Stimulated activated CD4-positive, alpha-beta T cell treated with anti-CD3 and anti-CD28 coated beads, Interleukin-4, amount 100 ng/mL, for 48 hours (primary cell): Measurements from ENCODE around the gene GSG1L.
"Not testable (repeated sequence)": the region's sequence is repeated elsewhere in the genome, so short reads cannot be mapped to it uniquely, and the experiment has no call there.

Source experiments
- DNase-seq, 2 donors: peaks; one replicate each; pipeline ENCODE4 v3.0.0-alpha.2; 2020; ENCODE audit warnings: low read depth in 2 of 2

The GSG1L gene

DNA sequence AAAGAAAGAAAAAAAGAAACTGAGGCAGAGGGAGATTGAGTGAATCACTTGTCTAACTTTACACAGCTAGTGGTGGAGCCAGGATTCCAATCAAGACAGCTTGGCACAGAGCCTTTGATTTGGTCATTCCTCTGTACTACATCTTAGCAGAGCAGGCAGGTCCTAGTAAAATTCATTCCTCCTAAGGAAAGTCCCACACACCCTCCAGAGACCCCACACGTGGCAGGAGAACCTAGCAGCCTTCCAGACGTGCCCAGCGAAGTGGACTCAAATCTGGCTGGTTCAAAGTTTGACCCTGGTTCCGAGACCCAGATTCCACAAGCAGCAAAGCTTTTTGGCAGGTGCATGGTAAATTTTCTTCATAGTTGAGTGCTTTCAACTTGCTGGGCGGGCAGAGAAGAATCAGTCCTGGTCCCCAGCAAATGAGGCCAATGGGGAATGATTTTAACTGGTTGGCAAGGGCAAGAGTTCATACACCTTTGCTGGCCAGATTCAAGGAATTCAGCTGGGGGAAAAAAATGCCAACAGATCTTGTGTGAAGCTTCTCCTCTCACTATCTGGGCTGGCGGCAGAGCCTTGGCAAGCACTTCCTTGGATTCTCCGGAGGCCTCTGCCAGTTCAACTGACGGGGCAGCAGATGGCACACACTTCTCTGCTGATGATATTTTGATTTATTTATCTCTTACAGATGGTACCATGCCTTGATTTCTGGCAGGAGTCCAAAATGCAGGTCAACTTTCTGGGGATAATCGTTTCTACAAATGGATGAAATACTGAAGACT is 82.4 kb downstream of the GSG1L start:
- DNase-seq, result no peak

DNA sequence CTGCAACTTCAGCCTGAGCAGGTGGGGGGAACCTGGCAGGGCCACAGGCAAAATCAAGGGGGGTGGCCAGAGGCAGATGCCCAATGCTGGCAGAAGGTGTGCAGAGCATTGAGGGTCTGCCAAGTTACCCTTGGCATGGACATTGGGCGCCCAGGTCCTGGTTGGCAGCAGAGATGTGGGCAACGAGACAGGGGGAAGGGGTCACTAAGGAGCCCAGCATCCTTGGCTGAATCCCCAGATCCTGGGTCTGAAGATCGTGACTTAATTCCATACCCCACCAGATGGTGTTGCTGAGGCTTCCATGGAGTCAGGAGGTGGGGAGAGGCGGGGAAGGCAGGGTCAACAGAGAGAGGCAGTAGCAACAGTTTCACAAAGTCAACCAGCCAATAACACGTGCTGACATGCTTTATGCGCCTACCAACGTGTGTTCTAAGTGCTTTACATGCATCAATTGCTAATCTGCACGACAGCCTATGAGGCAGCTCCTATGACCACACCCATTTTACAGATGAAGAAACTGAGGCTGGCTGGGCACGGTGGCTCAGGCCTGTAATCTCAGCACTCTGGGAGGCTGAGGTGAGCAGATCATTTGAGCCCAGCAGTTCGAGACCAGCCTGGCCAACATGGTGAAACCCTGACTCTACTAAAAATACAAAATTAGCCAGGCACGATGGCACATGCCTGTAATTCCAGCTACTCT is 83.3 kb downstream of the GSG1L start:
- no peak for DNase-seq

DNA sequence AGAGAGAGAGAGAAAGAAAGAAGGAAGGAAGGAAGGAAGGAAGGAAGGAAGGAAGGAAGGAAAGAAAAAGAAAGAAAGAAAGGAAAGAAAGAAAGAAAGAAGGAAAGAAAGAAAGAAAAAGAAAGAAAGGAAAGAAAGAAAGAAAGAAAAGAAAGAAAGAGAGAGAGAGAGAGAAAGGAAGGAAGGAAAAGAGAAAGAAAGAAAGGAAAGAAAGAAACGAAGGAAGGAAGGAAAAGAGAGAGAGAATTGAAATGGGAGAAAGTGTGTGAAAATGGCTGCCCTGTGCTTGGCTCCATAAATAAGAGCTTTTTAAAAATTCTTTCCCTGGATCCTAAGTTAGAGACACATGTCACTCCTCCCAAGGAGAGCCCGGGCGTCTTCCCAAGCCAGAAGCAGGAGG is 83.8 kb downstream of the GSG1L start:
- DNase-seq, result not testable (repeated sequence)

DNA sequence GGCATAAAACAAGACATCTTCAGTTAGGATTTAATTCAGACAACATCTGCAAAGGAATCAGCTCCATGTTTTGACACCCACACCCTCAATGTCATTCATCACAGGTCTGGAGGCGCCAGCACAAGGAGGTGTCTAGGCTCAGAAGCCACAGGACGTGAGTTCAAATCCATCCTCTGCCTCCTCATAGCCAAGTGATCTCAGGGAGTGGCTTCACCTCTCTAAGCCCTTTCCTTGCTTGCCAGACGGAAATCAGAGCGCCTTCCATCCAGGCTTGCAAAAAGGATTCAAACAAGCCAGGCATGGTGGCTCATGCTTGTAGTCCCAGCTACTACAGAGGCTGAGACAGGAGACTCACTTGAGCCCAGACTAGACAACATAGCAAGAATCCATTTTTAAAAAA is 84.6 kb downstream of the GSG1L start:
- DNase-seq, result no peak

DNA sequence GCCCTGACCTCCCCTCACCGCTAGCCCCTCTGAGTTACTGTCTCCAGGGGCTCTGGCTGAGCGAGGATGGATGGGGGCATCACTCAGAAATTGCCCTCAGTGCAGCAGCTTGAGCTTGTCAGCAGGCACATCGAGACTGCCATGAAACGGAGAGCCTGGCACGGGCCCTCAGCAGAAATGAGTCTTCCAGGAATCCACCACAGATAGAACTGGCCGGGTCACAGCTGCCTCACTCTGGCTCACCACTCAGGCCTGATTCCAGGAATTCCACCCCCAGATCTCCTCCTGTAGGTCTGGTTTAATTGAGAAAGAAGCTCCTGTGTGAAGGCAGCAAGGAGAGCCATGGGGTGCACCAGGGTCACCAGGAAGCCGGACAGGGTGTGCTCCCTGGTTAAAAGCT is 85.5 kb downstream of the GSG1L start:
- DNase-seq, result no peak

DNA sequence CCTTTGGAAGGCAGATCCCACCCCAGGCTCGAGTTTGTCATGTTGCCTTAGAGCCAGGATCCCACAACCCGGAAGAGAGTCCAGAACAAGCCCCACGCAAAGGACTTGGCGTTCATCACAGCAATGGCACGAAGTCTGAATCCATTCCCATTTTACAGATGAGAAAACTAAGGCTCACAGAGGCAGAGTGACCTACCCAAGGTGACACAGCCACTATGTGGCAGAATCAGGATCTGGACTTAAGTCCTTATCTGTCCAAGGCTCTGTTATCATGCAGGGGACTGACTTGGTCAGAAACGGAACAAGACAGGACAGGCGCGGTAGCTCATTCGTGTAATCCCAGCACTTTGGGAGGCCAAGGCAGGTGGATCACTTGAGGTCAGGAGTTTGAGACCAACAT is 86.5 kb downstream of the GSG1L start:
- no peak for DNase-seq

DNA sequence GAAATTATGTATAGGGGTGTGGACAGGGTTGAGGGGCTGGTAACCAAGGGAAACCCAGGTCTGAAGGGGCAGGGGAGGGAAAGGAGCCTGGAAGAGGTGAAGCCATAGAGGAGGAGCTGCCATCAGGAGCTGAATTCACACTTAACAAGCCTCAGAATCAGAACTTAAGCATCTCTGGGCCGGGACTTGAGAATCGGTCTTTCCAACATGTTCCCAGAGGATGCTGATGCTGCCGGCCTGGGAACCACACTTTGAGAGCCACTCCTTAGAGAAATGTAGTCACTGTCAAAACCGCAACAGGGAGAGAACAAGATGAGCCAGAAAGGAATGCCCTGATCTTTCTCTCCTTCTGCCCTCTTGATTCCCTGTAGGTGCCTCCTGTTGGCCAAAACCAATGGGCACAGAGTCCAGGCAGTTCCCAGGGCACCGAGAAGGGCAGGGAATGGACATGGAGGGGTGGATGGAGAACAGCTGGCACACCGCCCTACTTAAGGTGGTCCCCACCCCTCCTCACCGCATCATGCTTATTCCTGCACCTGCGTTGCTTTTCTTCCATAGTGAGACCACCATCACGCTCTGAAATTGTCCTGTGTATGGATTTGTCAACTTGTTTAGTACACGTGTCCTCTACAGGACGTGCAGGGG is 88.5 kb downstream of the GSG1L start:
- DNase-seq, result no peak

DNA sequence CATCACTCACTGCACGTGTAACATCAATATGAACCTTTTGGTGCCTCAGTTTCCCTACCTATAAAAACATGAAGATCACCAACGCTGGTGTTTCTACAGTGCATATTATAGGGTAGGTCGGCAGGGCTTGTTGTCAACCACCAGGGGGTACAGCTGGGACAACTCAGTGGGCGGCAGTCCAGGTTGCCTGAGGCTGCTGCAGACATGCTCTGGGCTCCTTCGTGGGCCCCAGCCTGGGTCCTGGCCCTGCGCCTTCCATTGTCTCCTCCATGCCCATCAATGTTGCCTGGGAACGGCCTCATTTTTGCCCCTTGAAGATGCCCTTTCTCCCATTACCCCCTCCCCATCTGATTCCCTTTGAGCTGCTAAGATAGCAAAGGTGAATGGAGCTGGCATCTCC is 89.8 kb downstream of the GSG1L start:
- no peak for DNase-seq

DNA sequence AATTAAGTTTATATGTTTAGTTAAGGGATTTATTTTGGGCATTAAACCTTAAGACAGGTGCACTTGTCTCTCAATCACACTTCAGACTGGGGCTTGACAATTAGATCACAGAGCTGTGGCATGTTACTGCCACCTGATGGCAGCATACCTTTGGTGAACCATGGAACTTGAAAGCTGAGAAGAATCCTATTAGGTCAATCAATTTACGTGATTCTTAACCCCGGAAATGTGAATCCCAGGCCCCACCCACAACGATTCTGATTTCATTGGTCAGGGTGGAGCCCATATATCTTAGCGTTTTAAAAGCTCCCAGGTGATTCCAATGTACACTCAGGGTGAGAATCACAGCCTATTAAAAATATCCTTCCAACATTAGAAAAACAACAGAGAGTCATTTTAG is 91.0 kb downstream of the GSG1L start:
- DNase-seq, result peak in 1 of 2 donors; percentile 20

DNA sequence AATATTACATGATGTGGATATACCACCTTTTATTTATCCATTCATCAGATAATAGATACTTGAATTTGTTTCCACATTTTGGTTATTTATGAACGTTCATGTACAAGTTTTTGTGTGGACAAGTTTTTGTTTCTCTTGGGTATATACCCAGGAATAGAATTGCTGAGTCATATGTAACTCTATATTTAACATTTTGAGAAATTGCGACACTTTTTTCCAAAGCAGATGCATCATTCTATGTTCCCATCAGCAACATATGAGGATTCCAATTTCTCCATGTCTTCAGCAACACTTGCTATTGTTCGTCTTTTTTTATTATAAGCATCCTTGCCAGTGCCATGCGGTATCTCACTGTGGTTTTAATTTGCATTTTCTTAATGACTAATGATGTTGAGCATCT is 93.9 kb downstream of the GSG1L start:
- DNase-seq, result no peak

DNA sequence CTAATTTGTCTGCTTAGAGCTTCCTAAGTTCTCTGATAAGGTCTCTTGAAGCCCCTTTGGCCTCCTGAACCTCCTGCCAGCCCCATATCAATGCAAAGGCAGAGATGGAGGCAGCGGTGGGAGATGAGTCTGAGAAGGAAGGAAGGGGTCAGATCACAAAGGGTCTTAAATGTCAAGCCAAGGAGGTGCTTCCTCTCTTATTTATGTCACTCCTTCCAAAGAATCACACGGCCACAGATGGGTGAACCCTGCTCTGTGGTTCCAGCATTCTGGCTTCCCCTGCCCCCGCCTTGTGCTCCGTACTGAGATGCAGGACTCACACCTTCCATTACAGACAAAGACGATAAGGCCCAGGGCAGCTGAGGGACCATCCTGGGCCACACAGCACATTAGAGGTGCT is 96.3 kb downstream of the GSG1L start:
- DNase-seq, result no peak

DNA sequence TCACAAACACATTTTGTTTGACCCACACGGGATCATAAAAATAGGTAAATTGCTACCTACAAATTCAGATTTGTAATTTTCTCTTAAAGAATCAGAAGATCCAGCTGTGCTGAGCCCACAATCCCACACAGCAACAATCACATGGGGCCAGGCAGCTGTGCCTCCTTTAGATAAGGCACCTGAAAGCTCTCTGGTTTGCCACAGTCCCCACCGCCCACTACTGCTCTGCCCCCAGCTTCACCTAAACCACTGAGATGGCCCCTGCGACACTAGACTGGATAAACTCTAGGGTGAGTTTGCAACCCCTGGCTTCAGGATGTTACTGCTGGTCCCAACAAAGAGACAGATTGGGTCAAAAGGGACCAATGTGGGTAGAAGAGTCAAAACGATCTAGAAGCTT is 96.8 kb downstream of the GSG1L start:
- DNase-seq, result no peak

DNA sequence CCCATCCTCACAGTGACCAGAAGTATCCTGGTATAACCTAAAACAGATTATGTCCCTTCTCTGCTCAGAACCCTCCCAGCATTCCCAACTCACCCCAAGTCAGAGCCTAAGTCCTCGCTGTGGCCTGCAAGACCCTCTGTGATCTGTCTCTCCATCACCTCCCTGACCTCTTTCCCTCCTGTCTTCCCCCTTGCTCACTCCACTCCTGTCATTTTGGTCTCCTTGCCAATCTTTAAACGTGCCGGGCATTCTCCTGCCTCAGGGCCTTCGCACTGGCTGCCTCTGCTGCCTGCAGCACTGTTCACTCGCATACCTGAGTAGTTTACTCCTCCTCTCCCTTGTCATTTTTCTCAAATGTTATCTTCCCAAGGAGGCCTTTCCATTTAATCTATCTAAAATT is 97.7 kb downstream of the GSG1L start:
- DNase-seq, result no peak

DNA sequence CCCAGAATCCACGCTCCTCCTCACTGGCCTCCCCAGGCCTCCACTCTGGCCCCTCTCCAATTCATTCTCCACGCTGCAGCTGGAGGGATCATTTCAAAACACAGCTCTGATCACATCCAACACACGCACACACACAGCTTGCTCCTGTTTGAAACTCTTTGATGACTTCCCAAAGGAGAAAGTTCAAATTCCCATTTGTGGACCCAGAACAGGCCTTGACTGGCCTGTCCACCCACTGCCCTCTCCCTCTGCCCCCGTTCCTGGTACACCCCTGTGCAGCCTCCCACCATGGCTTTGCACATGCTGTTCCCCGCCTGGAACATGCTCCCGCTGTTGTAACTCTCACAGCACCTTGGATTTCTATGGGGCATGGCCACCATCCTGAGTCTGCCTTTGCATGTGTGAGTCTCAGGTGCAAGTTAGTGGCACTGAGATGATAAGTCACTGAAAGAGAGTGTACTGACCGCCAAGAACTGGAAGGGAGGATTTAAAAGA is 100.0 kb downstream of the GSG1L start:
- no peak for DNase-seq

DNA sequence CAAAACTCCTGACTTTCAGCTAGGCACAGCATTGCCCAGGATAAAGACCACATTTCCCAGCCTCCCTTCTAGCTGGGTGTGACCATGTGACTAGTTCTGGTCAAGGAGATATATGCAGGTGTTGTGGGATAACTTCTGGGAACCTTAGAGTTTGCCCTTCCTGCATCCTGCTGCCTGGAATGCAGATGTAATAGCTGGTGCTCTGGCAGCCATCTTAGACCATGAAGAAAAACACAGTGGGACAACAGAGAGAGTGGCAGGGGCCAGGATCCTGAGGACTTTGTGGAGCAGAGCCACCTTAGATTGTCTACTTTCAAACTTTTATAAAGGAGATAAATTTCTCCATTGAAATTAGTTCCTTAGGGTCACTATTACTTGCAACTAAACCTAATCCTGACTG is 101.3 kb downstream of the GSG1L start:
- no peak for DNase-seq

DNA sequence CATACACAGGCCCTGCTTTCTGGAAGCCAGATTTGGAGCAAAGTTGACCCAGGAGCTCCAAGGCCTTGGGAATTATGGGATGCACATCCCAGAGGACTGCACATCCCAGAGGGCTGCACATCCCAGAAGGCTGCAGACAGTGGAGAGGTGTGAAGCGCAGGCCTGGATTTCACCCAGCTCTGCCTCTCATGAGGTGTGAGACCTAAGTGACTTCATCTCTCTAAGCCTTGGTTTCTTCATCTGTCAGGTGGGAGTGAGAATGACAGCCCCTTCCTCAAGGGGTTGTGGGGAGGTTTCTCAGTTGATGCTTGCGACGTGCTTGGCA is 102.3 kb downstream of the GSG1L start:
- DNase-seq, result no peak

DNA sequence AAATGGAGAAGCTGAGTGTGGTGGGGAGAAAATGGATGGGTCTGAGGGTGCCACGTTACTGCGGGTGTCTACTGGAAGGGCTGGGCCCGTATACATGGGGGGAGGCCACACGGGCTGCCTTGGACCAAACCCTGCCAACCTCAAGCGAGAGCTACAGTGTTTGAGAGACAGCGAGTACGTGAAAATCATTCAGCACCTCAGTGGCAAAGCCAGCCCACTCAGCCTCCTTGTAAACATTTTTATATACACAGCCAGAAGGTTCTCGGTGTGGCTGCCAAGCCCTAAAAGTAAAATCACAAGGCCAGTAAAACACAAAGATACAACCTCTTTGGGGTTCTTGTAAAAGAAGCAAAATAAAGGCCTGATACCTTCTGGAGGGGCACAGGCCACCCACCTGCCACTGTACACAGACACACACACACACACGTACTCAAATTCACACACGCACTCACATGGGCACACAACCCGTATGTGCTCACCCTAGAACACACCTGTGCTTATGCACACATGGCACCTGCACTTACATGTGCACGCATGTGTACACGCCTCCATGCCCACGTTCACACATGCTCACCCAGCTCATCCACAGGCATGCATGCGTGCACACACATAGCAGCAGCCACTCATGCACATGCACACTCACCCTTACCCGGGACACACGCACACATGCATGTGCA is 102.8 kb downstream of the GSG1L start:
- DNase-seq, result no peak

DNA sequence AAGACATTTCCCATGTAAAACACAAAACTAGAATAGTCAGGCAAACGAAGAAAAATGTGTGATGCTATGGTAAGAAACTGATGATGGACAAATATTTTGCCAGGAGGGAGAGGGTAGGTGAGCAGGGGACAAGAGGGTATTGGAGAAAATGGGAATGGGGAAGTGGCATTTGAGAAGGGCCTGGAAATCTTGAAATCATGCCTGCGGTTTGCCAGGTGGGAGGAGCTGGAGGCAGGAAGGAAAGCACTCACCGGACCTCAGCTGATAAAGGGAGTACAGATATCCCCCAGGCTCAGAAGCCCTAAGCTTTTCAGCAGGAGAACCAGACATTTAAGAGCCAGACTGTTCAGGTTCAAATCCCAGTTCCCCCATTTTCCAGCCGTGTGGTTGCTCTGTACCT is 103.6 kb downstream of the GSG1L start:
- DNase-seq, result no peak

DNA sequence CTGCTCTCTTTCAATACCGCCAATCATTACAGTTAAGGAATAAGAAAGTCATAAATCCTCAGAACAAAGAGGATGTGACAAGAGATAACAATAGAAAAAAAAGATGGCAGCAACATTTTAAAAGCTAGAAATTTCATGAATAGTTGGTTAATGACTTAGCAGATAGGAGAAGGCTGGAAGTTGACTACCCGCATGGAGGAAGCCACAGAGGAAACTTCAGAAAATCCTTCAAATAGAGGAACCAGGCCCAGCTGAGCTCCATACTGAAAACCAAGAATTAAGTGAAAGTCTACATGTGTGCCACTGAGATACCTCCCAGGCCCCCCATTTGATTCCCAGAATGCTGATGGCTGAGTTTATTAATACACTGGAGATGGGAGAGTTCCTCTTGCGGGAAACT is 109.3 kb downstream of the GSG1L start:
- DNase-seq, result no peak

DNA sequence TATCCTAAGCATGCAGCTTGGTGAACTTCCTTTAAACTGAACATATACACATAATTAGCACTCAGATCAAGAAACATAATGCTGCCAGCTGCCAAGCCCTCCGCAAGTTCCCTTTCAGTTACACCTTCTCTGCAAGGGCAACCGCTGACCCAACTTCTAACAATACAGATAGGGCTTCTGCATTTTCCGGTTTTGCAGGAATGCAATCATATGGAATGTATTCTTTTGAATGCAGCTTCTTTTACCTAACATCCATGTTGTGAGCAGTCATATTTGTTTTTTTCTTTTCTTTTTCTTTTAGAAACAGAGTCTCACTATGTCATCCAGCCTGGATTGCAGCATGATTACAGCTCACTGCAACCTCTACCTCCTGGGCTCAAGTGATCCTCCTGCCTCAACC is 110.7 kb downstream of the GSG1L start:
- DNase-seq, result no peak

DNA sequence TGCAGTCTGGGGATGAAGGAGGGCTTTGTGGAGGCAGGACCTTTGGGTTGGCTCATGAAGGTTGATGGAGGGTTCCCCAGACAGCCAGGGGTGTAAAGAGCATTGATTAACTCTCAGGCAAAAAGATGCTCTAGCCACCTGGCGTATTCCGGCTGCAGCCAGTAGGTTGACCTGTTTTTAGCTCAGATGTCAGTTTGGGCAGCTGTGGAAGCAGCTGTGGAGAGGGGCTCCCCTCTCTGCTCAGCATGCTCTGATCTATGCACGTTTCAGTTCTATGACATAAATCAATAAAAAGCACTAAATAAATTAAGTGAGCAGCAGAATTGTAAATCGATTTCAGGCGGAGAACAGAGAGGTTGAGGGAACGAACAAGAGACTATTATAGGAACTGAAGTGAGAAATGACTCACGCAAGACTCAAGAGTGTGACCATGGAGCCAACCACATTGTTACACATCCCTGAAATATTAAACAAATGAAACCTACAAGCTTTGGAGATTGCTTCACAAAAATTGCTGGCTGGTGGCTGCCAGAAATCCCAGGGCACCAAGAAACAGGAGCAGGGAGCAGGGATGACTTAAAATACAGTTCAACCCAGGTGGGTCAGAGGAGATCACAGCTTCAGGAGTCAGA is 111.9 kb downstream of the GSG1L start:
- no peak for DNase-seq
